Cardiac muscle cell (in vitro differentiated cells and primary cell): Measurements from ENCODE around the gene ABCB6. TPM values are rescaled to one million over a fixed set of nuclear protein-coding genes. Genes with fewer than 3 reads are reported as not detected.
A peak's percentile ranks its signal among the peaks of the same experiment; 100 is the strongest.

Experiments
- DNase-seq, 2 donors: peaks; one replicate each; pipeline versions ENCODE4 v3.0.0 to v3.0.0-alpha.2; 2010 to 2017; ENCODE audit warnings: low read depth in 1 of 2, low spot score in 1 of 2
- H3K27ac ChIP-seq: fragments of 200-600 bp; sonication (generic); 2 replicates; pipeline ENCODE4 v1.5.1; 2016
- H3K27me3 ChIP-seq: fragments of 200-600 bp; sonication (generic); 2 replicates; pipeline ENCODE4 v1.6.0; 2016; ENCODE audit warnings: control low read depth
- H3K36me3 ChIP-seq: fragments of 200-600 bp; sonication (generic); 2 replicates; pipeline ENCODE4 v1.5.1; 2016; ENCODE audit warnings: control low read depth
- H3K4me1 ChIP-seq: fragments of 200-600 bp; sonication (generic); 2 replicates; pipeline ENCODE4 v1.8.1; 2017; ENCODE audit warnings: low read depth, mild to moderate bottlenecking, mixed run types
- H3K4me3 ChIP-seq: fragments of 200-600 bp; sonication (generic); 2 replicates; pipeline ENCODE4 v1.5.1; 2016; ENCODE audit warnings: mild to moderate bottlenecking
- H3K9me3 ChIP-seq: fragments of 200-600 bp; sonication (generic); 2 replicates; pipeline ENCODE4 v1.5.1; 2017; ENCODE audit warnings: low read depth, mild to moderate bottlenecking, control low read depth
- polyA plus RNA-seq: library from polyadenylated mRNA; unstranded; fragments of >200 nt; fragmentation: Nextera tagmentation; extraction: Ambion mirVana; gene quantifications from 2 replicates; pipeline ENCODE4 v1.2.1, GENCODE V29; 2016
- total RNA-seq: library from RNA; depleted of rRNA; stranded (reverse); fragments of >200 nt; gene quantifications from 2 replicates; pipeline ENCODE4 v1.2.3, GENCODE V29; 2016
- TF ChIP-seq, protein P1 (sequence below): IDR thresholded peaks from 2 replicates; pipeline ENCODE4 v1.5.1; 2012; ENCODE audit warnings: low read depth, mild to moderate bottlenecking, low read length

ABCB6 gene
- total and polyA plus RNA-seq, 2 experiments from 2014 or later, result 9.6 to 32.9 TPM

DNA sequence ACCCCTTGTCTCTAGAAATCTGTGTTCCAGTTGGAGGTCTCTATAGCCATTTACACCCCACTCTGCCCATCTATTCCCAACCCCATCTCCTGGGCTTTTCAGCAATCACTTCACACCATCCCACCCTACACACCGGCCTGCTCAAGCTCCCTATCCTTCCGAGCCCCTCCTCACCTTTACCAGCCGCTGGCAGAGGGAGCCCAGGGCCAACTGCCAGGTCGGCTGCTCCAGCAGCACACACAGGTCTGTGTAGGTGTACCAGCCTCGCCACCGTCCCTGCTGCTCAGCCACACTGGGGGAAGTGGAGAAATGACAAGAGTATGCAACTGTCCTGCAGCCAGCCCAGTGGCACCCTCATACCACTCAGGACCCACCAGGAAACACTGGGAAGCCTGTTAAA, 45.6 kb downstream of the ABCB6 start:
- TF ChIP-seq, protein P1, sequence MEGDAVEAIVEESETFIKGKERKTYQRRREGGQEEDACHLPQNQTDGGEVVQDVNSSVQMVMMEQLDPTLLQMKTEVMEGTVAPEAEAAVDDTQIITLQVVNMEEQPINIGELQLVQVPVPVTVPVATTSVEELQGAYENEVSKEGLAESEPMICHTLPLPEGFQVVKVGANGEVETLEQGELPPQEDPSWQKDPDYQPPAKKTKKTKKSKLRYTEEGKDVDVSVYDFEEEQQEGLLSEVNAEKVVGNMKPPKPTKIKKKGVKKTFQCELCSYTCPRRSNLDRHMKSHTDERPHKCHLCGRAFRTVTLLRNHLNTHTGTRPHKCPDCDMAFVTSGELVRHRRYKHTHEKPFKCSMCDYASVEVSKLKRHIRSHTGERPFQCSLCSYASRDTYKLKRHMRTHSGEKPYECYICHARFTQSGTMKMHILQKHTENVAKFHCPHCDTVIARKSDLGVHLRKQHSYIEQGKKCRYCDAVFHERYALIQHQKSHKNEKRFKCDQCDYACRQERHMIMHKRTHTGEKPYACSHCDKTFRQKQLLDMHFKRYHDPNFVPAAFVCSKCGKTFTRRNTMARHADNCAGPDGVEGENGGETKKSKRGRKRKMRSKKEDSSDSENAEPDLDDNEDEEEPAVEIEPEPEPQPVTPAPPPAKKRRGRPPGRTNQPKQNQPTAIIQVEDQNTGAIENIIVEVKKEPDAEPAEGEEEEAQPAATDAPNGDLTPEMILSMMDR, result no peak
- Histone ChIP-seq H3K27ac (no peak overlapping the region), H3K4me3 (no peak overlapping the region), H3K4me1 (no peaks in the 10 kb centered on the region), H3K27me3 (no peaks in the 10 kb centered on the region), H3K36me3 (peaks cover 9% of the 10 kb centered on the region), H3K9me3 (no peaks in the 10 kb centered on the region)
- no peak for DNase-seq

- Histone ChIP-seq H3K4me3 (no peak overlapping the region), H3K9me3 (no peaks in the 10 kb centered on the region), H3K27ac (no peak overlapping the region), H3K4me1 (no peaks in the 10 kb centered on the region), H3K27me3 (no peaks in the 10 kb centered on the region), H3K36me3 (peaks cover 9% of the 10 kb centered on the region)
- no peak for DNase-seq
- TF ChIP-seq, protein P1, result no peak
Observed at GRCh38 chr2:219172231-219173154, 46.3 kb downstream of the ABCB6 start.

- TF ChIP-seq, protein P1, result peak; percentile 83
- Histone ChIP-seq H3K36me3 (peaks cover 9% of the 10 kb centered on the region), H3K4me3 (no peak overlapping the region), H3K27me3 (no peaks in the 10 kb centered on the region), H3K27ac (peak overlapping the region; percentile 27), H3K9me3 (no peaks in the 10 kb centered on the region), H3K4me1 (no peaks in the 10 kb centered on the region)
- DNase-seq, result peak; percentile 55 to 90
Observed at GRCh38 chr2:219171231-219171651, 47.5 kb downstream of the ABCB6 start.

DNA sequence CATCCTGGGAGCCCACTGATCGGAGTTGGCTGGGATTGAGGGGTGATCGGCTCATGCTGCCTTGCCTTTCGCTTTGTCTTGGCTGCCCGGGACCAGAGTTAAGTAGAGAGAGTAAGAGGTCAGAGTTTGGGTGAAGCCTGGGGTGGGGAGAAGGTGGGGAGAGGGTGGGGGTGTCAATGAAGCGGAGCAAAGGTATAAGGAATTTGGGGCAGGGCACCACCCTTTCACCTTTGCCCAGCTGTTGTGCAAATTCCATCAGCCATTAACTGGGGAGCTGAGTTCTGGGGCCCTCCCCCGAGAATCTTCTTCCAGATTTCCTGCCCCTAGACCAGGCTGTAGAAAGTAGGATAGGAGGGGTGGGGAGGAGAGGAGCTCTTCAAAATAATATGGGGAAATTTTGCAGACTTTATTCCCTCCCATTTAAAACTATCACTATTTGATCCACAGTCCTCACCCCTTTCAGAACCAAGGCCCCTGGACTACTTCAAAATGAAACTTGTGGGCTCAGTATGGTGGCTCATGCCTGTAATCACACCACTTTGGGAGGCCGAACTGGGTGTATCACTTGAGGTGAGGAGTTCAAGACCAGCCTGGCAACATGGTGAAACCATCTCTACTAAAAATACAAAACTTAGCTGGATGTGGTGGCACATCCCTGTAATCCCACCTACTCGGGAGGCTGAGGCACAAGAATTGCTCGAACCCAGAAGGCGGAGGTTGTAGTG, 48.7 kb downstream of the ABCB6 start, which contains the start of gene SLC23A3:
TSS of gene SLC23A3 (minus strand) at position 100 of the 725 bp plus-strand sequence. CDS start at position 55, 45 bp downstream.
- Histone ChIP-seq H3K4me3 (no peak within 1 kb of the TSS), H3K9me3 (no peaks in the 10 kb centered on the region), H3K4me1 (no peaks in the 10 kb centered on the region), H3K27me3 (no peaks in the 10 kb centered on the region), H3K27ac (no peak within 1 kb of the TSS), H3K36me3 (peaks cover 9% of the 10 kb centered on the region)
- TF ChIP-seq, protein P1, result no peak
- no peak for DNase-seq

DNA sequence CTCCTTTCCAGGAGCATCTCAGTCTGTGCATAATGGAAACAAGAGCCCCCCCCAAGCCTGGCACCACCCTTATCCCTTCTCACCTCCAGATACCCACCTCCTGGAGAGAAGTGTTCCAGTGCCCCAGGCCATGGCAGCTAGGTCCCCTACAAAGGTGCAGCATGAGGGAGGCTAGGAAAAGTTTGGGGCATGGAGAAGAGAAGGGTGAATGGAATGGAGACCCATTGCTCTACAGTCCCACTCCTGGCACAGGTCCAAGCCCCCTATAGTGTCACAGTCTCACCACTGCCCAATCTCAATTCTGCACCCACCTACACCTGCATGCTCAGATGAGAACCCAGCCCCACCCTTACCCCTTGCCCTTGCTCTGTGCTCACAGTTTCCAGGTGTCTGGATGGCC, 49.8 kb downstream of the ABCB6 start:
- H3K4me1 ChIP-seq, result no peaks in the 10 kb centered on the region
- peaks cover 3% of the 10 kb centered on the region for H3K27me3 ChIP-seq
- H3K9me3 ChIP-seq, result no peaks in the 10 kb centered on the region
- TF ChIP-seq, protein P1, result no peak
- H3K27ac ChIP-seq, result no peak overlapping the region
- peaks cover 6% of the 10 kb centered on the region for H3K36me3 ChIP-seq
- no peak overlapping the region for H3K4me3 ChIP-seq
- no peak for DNase-seq
